Astrocyte (in vitro differentiated cells and primary cell): ENCODE results near the gene RHBDL3.

ENCODE experiments used
- CTCF ChIP-seq: IDR thresholded peaks from 2 replicates; pipeline ENCODE4 v1.5.1; 2011; ENCODE audit warnings: low read depth, mild to moderate bottlenecking, inconsistent platforms, low read length, moderate library complexity; ENCODE audit not compliant: insufficient read depth
- EZH2 ChIP-seq: IDR thresholded peaks from 2 replicates; pipeline ENCODE4 v1.6.1; 2012; ENCODE audit warnings: mild to moderate bottlenecking, low read length, inconsistent platforms; ENCODE audit not compliant: insufficient read depth

GRCh38 chr17:32341141-32341856 lies 75.7 kb downstream of the RHBDL3 start:
- TF ChIP-seq CTCF (no peak), EZH2 (no peak)
